Measurements from ENCODE around the gene POU6F1. TPM values are rescaled to one million over a fixed set of nuclear protein-coding genes. Genes with fewer than 3 reads are reported as not detected.

The POU6F1 gene
- total RNA-seq, 1 donor from 2014 or later: 0.26 TPM

DNA sequence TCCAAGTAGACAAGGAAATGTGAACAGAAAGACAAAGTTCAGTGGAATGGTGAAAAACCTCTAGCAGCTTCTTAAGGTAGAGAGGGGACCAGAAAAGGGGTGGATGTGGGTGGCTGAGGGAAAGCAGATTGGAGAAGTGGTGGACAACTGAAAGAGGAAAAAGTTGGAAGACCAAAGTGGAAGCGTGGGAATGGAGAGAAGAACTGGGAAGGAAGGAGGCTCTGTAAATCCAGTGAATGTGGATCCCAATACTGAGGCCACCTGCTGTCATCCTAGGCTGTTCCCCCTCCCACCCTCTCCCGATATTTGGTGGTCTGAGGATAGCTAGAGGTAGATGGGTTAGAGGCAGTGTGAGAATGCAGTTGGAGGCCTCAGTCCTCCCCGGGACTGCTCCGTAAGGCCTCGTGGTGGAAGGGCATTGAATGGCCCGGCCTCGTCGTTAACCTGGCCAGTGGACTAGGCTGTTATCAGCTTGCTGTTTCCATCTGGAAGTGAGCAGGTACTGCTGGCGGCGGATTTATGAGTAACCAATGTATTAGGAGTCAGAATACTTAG lies 822 bp upstream of the POU6F1 start:
- no peak for FAIRE-seq
- DNase-seq (ENCODE audit: low read depth): peak; percentile 21
- peak overlapping the region; percentile 53 for H3K4me3 ChIP-seq (ENCODE audit: low read depth, low read length)
- no peaks in the 10 kb centered on the region for H3K36me3 ChIP-seq (ENCODE audit: control insufficient read depth, insufficient read depth, low read length)
- H3K27me3 ChIP-seq (ENCODE audit: control insufficient read depth, insufficient read depth, low read length): no peaks in the 10 kb centered on the region
- TF ChIP-seq, protein P1, sequence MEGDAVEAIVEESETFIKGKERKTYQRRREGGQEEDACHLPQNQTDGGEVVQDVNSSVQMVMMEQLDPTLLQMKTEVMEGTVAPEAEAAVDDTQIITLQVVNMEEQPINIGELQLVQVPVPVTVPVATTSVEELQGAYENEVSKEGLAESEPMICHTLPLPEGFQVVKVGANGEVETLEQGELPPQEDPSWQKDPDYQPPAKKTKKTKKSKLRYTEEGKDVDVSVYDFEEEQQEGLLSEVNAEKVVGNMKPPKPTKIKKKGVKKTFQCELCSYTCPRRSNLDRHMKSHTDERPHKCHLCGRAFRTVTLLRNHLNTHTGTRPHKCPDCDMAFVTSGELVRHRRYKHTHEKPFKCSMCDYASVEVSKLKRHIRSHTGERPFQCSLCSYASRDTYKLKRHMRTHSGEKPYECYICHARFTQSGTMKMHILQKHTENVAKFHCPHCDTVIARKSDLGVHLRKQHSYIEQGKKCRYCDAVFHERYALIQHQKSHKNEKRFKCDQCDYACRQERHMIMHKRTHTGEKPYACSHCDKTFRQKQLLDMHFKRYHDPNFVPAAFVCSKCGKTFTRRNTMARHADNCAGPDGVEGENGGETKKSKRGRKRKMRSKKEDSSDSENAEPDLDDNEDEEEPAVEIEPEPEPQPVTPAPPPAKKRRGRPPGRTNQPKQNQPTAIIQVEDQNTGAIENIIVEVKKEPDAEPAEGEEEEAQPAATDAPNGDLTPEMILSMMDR (IDR thresholded peaks at IDR 0.05; ENCODE audit: insufficient read depth, low read length, severe bottlenecking): no peak

DNA sequence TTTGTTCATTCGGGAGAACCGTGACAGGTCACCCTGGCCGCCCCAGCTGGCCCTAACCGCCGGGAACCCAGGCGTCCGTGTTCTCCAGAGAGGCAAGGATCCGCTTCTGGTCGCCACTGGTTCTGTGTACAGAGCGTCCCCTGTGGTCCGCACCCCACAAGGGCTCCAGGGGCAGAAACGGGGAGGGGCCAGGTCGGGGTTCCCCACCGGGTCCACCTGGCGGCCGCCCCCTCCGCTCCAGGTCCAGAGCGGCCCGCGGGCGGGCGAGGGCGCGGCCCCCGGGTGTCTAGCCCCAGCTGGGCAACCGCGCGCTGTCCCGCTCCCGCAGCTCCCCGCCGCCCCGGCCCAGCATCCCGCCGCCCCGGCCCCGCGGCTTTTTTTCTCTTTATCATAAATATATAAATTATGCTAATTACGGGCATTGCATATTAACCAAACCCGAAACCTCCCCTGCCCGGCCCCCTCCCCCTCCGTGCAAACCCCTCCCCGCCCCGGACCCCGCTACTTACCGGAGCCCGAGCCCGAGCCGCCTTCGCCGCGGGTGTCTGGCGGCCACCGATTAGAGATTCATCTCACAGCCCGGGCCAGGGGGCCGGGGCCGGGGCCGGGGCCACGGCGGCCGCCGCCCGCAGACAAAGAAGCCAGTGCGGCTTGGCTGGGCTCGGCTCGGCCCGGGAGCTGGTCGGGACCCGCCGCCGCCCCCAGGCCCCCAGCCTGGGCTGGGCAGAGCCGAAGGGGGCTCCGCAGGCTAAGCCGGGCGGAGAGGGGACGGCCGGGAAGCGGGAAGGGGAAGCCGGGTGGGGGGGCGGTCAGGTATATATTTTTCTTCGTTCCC lies 512 bp downstream of the POU6F1 start:
- DNase-seq (ENCODE audit: low read depth): no peak
- FAIRE-seq: no peak
- Histone ChIP-seq H3K4me3 (ENCODE audit: low read depth, low read length) (peak overlapping the region; percentile 53), H3K36me3 (ENCODE audit: control insufficient read depth, insufficient read depth, low read length) (no peaks in the 10 kb centered on the region), H3K27me3 (ENCODE audit: control insufficient read depth, insufficient read depth, low read length) (no peaks in the 10 kb centered on the region)
- TF ChIP-seq, protein P1 (IDR thresholded peaks at IDR 0.05; ENCODE audit: insufficient read depth, low read length, severe bottlenecking): peak; percentile 31

DNA sequence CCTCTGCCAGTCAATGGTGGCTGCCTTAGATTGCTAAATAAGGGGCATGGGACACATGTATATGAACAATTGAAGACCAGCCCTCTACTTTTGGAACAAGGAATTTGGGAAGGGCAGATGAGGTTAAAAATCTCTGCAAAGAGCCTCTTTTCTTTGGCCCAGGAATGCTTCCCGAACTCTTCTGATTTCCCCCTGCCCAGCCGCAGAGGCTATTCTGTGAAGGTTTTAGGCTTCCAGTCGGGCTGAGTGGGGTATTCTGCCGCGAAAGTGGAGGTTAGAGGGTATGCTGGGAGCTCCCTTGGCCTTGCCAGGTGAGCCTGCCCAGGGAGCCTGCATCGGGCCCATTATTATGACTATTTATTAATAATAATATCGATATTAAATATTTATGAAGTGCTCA lies 1.2 kb downstream of the POU6F1 start:
- no peak for FAIRE-seq

DNA sequence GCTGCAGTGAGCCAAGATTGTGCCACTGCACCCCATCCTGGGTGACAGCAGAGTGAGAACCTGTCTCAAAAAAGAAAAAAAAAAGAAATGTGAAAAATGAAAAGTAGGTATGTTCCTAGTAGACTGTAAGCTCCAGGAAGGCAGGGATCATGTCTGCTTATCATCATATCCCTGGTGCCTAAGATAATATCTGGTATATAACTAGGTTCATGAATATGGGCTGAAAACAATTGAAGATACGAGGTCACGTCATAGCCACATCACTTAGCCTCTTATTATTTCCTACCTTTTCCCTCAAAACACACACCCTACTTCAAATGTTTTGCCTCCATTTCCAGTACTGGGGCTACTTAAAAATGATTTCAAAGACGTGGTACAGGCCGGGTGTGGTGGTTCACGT lies 3.0 kb downstream of the POU6F1 start:
- TF ChIP-seq, protein P1 (IDR thresholded peaks at IDR 0.05; ENCODE audit: insufficient read depth, low read length, severe bottlenecking): no peak

More for the DNA sequence above, 1.2 kb downstream of the POU6F1 start:
- Histone ChIP-seq H3K27me3 (ENCODE audit: control insufficient read depth, insufficient read depth, low read length) (no peaks in the 10 kb centered on the region), H3K4me3 (ENCODE audit: low read depth, low read length) (peak overlapping the region; percentile 53), H3K36me3 (ENCODE audit: control insufficient read depth, insufficient read depth, low read length) (no peaks in the 10 kb centered on the region)
- TF ChIP-seq, protein P1 (IDR thresholded peaks at IDR 0.05; ENCODE audit: insufficient read depth, low read length, severe bottlenecking): no peak
- DNase-seq (ENCODE audit: low read depth): no peak

DNA sequence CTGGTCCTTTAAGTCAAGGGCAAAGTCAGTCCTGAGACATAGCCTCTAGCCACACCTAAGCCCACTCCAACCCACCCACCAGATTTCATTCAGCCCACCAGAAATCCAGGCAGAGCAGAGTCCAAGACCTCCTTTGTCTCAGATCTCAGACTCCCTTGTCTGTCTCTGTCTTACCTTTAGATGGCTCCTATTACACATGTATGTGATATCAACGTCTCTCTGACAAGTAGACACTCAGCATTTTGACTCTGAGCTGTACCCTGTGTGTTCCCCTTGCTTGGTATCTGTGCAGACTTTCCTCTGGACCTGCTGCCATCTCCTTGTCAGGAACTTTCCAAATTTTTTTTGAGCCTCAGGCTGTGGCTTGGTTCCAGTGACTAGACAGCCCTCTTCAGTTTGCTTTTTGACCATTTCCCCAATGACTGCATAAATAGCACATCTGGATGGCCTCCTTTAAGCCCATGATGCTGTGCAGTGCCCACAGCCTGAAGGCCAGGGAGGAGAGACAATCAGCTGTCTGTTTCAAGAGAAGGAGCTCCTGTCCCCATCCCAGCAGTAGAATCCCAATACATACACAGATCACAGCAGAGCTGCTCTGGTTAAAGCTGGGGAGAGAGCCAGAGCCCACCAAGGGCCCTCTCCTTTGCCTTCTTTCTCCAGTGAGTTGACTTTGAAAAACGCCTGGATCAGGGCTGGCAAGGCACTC lies 7.0 kb downstream of the POU6F1 start:
- TF ChIP-seq, protein P1 (IDR thresholded peaks at IDR 0.05; ENCODE audit: insufficient read depth, low read length, severe bottlenecking): no peak
- Histone ChIP-seq H3K27me3 (ENCODE audit: control insufficient read depth, insufficient read depth, low read length) (no peaks in the 10 kb centered on the region), H3K4me3 (ENCODE audit: low read depth, low read length) (no peak overlapping the region), H3K36me3 (ENCODE audit: control insufficient read depth, insufficient read depth, low read length) (no peaks in the 10 kb centered on the region)
- DNase-seq (ENCODE audit: low read depth): no peak
- no peak for FAIRE-seq

More for the DNA sequence above, 3.0 kb downstream of the POU6F1 start:
- no peaks in the 10 kb centered on the region for H3K27me3 ChIP-seq (ENCODE audit: control insufficient read depth, insufficient read depth, low read length)
- no peak overlapping the region for H3K4me3 ChIP-seq (ENCODE audit: low read depth, low read length)
- DNase-seq (ENCODE audit: low read depth) (no peak), FAIRE-seq (no peak)
- H3K36me3 ChIP-seq (ENCODE audit: control insufficient read depth, insufficient read depth, low read length): no peaks in the 10 kb centered on the region
